MM.1S (cell line): ENCODE results near the gene SMOC1.

Experiments used
- DNase-seq: peaks from one replicate; pipeline ENCODE4 v3.0.0-alpha.2; 2015
- H2AFZ ChIP-seq: fragments of 300-600 bp; sonication (generic); 2 replicates; pipeline ENCODE4 v1.6.0; 2016; ENCODE audit warnings: antibody characterized with exemption, low read length
- H3F3A ChIP-seq: fragments of 300-600 bp; sonication (generic); 2 replicates; pipeline ENCODE4 v1.6.1; 2016; ENCODE audit warnings: mild to moderate bottlenecking, antibody characterized with exemption, low read length, moderate library complexity, mixed read lengths; ENCODE audit not compliant: insufficient read depth
- H3K27ac ChIP-seq: fragments of 300-600 bp; sonication (generic); 2 replicates; pipeline ENCODE4 v1.5.1; 2016; ENCODE audit warnings: mild to moderate bottlenecking, low read length
- H3K27me3 ChIP-seq: fragments of 300-600 bp; sonication (generic); replicated peaks from 2 replicates; pipeline ENCODE4 v1.6.0; 2016; ENCODE audit warnings: low read length; ENCODE audit not compliant: insufficient read depth
- H3K36me3 ChIP-seq: fragments of 300-600 bp; sonication (generic); replicated peaks from 2 replicates; pipeline ENCODE4 v1.6.1; 2016; ENCODE audit warnings: mild to moderate bottlenecking, low read length, mixed read lengths; ENCODE audit not compliant: insufficient read depth
- H3K4me1 ChIP-seq: fragments of 300-600 bp; sonication (generic); 2 replicates; pipeline ENCODE4 v1.6.1; 2016; ENCODE audit warnings: low read length, mixed read lengths
- H3K4me2 ChIP-seq: fragments of 300-600 bp; sonication (generic); 2 replicates; pipeline ENCODE4 v1.6.0; 2016; ENCODE audit warnings: low read depth, low read length
- H3K4me3 ChIP-seq: fragments of 300-600 bp; sonication (generic); 2 replicates; pipeline ENCODE4 v1.5.1; 2016; ENCODE audit warnings: low read length, mixed read lengths
- H3K79me2 ChIP-seq: fragments of 300-600 bp; sonication (generic); 2 replicates; pipeline ENCODE4 v1.6.1; 2016; ENCODE audit warnings: mixed run types, low read length, mixed read lengths
- H3K9ac ChIP-seq: fragments of 300-600 bp; sonication (generic); 2 replicates; pipeline ENCODE4 v1.6.1; 2016; ENCODE audit warnings: low read length, mixed read lengths
- H3K9me2 ChIP-seq: fragments of 300-600 bp; sonication (generic); replicated peaks from 2 replicates; pipeline ENCODE4 v1.6.1; 2016; ENCODE audit warnings: mild to moderate bottlenecking, low read length, mixed read lengths; ENCODE audit not compliant: insufficient read depth
- H3K9me3 ChIP-seq: fragments of 300-600 bp; sonication (generic); replicated peaks from 2 replicates; pipeline ENCODE4 v1.6.1; 2016; ENCODE audit warnings: mild to moderate bottlenecking, low read length, mixed read lengths; ENCODE audit not compliant: insufficient read depth
- H4K20me1 ChIP-seq: fragments of 300-600 bp; sonication (generic); 2 replicates; pipeline ENCODE4 v1.6.1; 2016; ENCODE audit warnings: mild to moderate bottlenecking, low read length, moderate library complexity, mixed read lengths; ENCODE audit not compliant: insufficient read depth
- CTCF ChIP-seq: fragments of 300-600 bp; sonication (generic); IDR thresholded peaks from 2 replicates; pipeline ENCODE4 v1.5.1; 2016; ENCODE audit warnings: antibody characterized with exemption, low read length, mixed read lengths
- EZH2phosphoT487 ChIP-seq: fragments of 300-600 bp; sonication (generic); IDR thresholded peaks from 2 replicates; pipeline ENCODE4 v1.6.1; 2018; ENCODE audit warnings: antibody characterized with exemption, low read length

SMOC1 gene

GRCh38 chr14:70011708-70012107, 132.5 kb downstream of the SMOC1 start:
- H3K9ac ChIP-seq, result no peak overlapping the region
- no peak overlapping the region for H3K4me2 ChIP-seq
- H2AFZ ChIP-seq, result no peak overlapping the region
- peaks cover 24% of the 10 kb centered on the region for H3K4me1 ChIP-seq
- H3K9me3 ChIP-seq, result no peaks in the 10 kb centered on the region
- no peak for DNase-seq
- no peaks in the 10 kb centered on the region for H3K9me2 ChIP-seq
- no peak overlapping the region for H3K27ac ChIP-seq
- H3K79me2 ChIP-seq, result no peaks in the 10 kb centered on the region
- no peaks in the 10 kb centered on the region for H3K36me3 ChIP-seq
- 0 out of 2 replicates have a peak, but pooled peaks cover 6% of the 10 kb centered on the region for H3F3A ChIP-seq
- no peak overlapping the region for H3K4me3 ChIP-seq
- H4K20me1 ChIP-seq, result no peaks in the 10 kb centered on the region
- H3K27me3 ChIP-seq, result no peaks in the 10 kb centered on the region
- no peak for TF ChIP-seq CTCF

GRCh38 chr14:70013271-70013873, 134.2 kb downstream of the SMOC1 start:
- peak; percentile 36 for DNase-seq
- H3K4me1 ChIP-seq, result peaks cover 22% of the 10 kb centered on the region
- H3K4me3 ChIP-seq, result no peak overlapping the region
- no peaks in the 10 kb centered on the region for H3K9me3 ChIP-seq
- H3K27ac ChIP-seq, result no peak overlapping the region
- H3K4me2 ChIP-seq, result no peak overlapping the region
- H3K36me3 ChIP-seq, result no peaks in the 10 kb centered on the region
- no peaks in the 10 kb centered on the region for H3K27me3 ChIP-seq
- no peaks in the 10 kb centered on the region for H3K79me2 ChIP-seq
- no peaks in the 10 kb centered on the region for H4K20me1 ChIP-seq
- no peak for TF ChIP-seq EZH2phosphoT487
- peak; percentile 62 for TF ChIP-seq CTCF
- 0 out of 2 replicates have a peak, but pooled peaks cover 7% of the 10 kb centered on the region for H3F3A ChIP-seq
- H2AFZ ChIP-seq, result no peak overlapping the region
- no peak overlapping the region for H3K9ac ChIP-seq
- H3K9me2 ChIP-seq, result no peaks in the 10 kb centered on the region

- H3F3A ChIP-seq, result peaks cover 6% of the 10 kb centered on the region; the same call in 1 of the 2 replicates
- no peaks in the 10 kb centered on the region for H3K79me2 ChIP-seq
- H3K4me2 ChIP-seq, result no peak overlapping the region
- H3K9me2 ChIP-seq, result no peaks in the 10 kb centered on the region
- no peak overlapping the region for H3K27ac ChIP-seq
- no peak overlapping the region for H3K9ac ChIP-seq
- no peaks in the 10 kb centered on the region for H3K27me3 ChIP-seq
- H4K20me1 ChIP-seq, result no peaks in the 10 kb centered on the region
- no peak for DNase-seq
- no peak overlapping the region for H3K4me3 ChIP-seq
- no peaks in the 10 kb centered on the region for H3K36me3 ChIP-seq
- TF ChIP-seq CTCF, result no peak
- H3K9me3 ChIP-seq, result no peaks in the 10 kb centered on the region
- no peak overlapping the region for H2AFZ ChIP-seq
- H3K4me1 ChIP-seq, result peaks cover 20% of the 10 kb centered on the region
These were observed 135.3 kb downstream of the SMOC1 start for GRCh38 chr14:70014406-70015095.
